HepG2 (cell line): ENCODE results near the gene HRC.

Experiments
- AFF4 ChIP-seq: sonication (generic); formaldehyde crosslinking; IDR thresholded peaks from 2 replicates; pipeline ENCODE4 v1.4.0; 2020; ENCODE audit warnings: missing genetic modification reagents
- ATF3 ChIP-seq: sonication (generic); formaldehyde crosslinking; IDR thresholded peaks from 2 replicates; pipeline ENCODE4 v1.4.0; 2020; ENCODE audit warnings: missing genetic modification reagents
- CHD2 ChIP-seq: IDR thresholded peaks from 2 replicates; pipeline ENCODE4 v1.6.1; 2011; ENCODE audit warnings: low read depth, low read length, improper control_type of control experiment
- EZH2 ChIP-seq: conservative IDR thresholded peaks from 2 replicates; pipeline ENCODE4 v1.6.1; 2012; ENCODE audit warnings: mild to moderate bottlenecking, low read depth, low read length, moderate library complexity
- FOXK1 ChIP-seq: sonication (generic); formaldehyde crosslinking; IDR thresholded peaks from 2 replicates; pipeline ENCODE4 v1.4.0; 2020; ENCODE audit warnings: low read depth, missing genetic modification reagents, borderline replicate concordance
- HNRNPK ChIP-seq: fragments of 200-400 bp; formaldehyde crosslinking; IDR thresholded peaks from 2 replicates; pipeline ENCODE4 v1.6.1; 2018; ENCODE audit warnings: low read length, low read depth, moderate library complexity, mild to moderate bottlenecking; ENCODE audit not compliant: poor library complexity, severe bottlenecking
- JUNB ChIP-seq: sonication (generic); formaldehyde crosslinking; IDR thresholded peaks from 2 replicates; pipeline ENCODE4 v1.8.0; 2022; ENCODE audit warnings: missing genetic modification reagents, mild to moderate bottlenecking, borderline replicate concordance
- MXD1 ChIP-seq: sonication (generic); formaldehyde crosslinking; IDR thresholded peaks from 2 replicates; pipeline ENCODE4 v1.4.0; 2020; ENCODE audit warnings: mild to moderate bottlenecking, missing genetic modification reagents
- POLR2A ChIP-seq, 2 experiments: IDR thresholded peaks; 2 replicates each; pipeline ENCODE4 v1.6.1; 2011; ENCODE audit warnings: low read depth in 2 of 2, low read length in 2 of 2, mild to moderate bottlenecking in 1 of 2, moderate library complexity in 1 of 2; ENCODE audit not compliant: insufficient read depth in 1 of 2
- PRPF4 ChIP-seq: fragments of 200-400 bp; formaldehyde crosslinking; IDR thresholded peaks from 2 replicates; pipeline ENCODE4 v1.6.1; 2016; ENCODE audit warnings: low read length, low read depth; ENCODE audit not compliant: poor library complexity, severe bottlenecking
- TAF1 ChIP-seq: sonication (generic); formaldehyde crosslinking; IDR thresholded peaks from 2 replicates; pipeline ENCODE4 v1.4.0; 2020; ENCODE audit warnings: missing genetic modification reagents
- YEATS4 ChIP-seq: sonication (generic); formaldehyde crosslinking; IDR thresholded peaks from 2 replicates; pipeline ENCODE4 v1.4.0; 2020; ENCODE audit warnings: missing genetic modification reagents, borderline replicate concordance
- ZNF121 ChIP-seq: sonication (generic); formaldehyde crosslinking; IDR thresholded peaks from 2 replicates; pipeline ENCODE4 v1.5.0; 2020; ENCODE audit warnings: mild to moderate bottlenecking, missing genetic modification reagents

- TF ChIP-seq ATF3 (CRISPR knock-in tag), result no peak
- no peak for TF ChIP-seq TAF1
- no peak for TF ChIP-seq CHD2
- no peak for TF ChIP-seq EZH2
- TF ChIP-seq FOXK1 (CRISPR knock-in tag), result no peak
- TF ChIP-seq YEATS4 (CRISPR knock-in tag), result no peak
- no peak for TF ChIP-seq MXD1 (CRISPR knock-in tag)
- no peak for TF ChIP-seq HNRNPK
- TF ChIP-seq PRPF4, result no peak
- no peak for TF ChIP-seq ZNF121
- no peak for TF ChIP-seq AFF4 (CRISPR knock-in tag)
- no peak for TF ChIP-seq POLR2A (IDR thresholded peaks at IDR 0.05; ENCODE audit: insufficient read depth in 1 of 2, low read depth in 2 of 2, low read length in 2 of 2)
- no peak for TF ChIP-seq JUNB (CRISPR knock-in tag)
Measured at GRCh38 chr19:49189259-49189658, 34.1 kb upstream of the HRC start.
